Astrocyte of the cerebellum (primary cell): Measurements from ENCODE around the gene ST6GALNAC4.
"Not testable (repeated sequence)": the region's sequence is repeated elsewhere in the genome, so short reads cannot be mapped to it uniquely, and the experiment has no call there.

Experiments used
- DNase-seq: peaks from one replicate; pipeline ENCODE4 v3.0.0-alpha.2; 2011; ENCODE audit warnings: low read depth
- H3K4me3 ChIP-seq: 2 replicates; pipeline ENCODE4 v1.5.1; 2011; ENCODE audit warnings: mild to moderate bottlenecking, low read depth, low read length, moderate library complexity
- in situ Hi-C: cut with HindIII; loops from 2 replicates; pipeline ENCODE4 v1.10.0; 2017; ENCODE audit warnings: low sequenced_read_pairs
- TF ChIP-seq, protein P1 (sequence below): IDR thresholded peaks from 2 replicates; pipeline ENCODE4 v1.5.1; 2012; ENCODE audit warnings: low read length, low read depth, moderate library complexity, mild to moderate bottlenecking; ENCODE audit errors: missing control alignments

ST6GALNAC4 gene

GRCh38 chr9:127884427-127884911 lies 32.4 kb downstream of the ST6GALNAC4 start:
- TF ChIP-seq, protein P1, sequence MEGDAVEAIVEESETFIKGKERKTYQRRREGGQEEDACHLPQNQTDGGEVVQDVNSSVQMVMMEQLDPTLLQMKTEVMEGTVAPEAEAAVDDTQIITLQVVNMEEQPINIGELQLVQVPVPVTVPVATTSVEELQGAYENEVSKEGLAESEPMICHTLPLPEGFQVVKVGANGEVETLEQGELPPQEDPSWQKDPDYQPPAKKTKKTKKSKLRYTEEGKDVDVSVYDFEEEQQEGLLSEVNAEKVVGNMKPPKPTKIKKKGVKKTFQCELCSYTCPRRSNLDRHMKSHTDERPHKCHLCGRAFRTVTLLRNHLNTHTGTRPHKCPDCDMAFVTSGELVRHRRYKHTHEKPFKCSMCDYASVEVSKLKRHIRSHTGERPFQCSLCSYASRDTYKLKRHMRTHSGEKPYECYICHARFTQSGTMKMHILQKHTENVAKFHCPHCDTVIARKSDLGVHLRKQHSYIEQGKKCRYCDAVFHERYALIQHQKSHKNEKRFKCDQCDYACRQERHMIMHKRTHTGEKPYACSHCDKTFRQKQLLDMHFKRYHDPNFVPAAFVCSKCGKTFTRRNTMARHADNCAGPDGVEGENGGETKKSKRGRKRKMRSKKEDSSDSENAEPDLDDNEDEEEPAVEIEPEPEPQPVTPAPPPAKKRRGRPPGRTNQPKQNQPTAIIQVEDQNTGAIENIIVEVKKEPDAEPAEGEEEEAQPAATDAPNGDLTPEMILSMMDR: no peak
- in situ Hi-C loops: no loop called here
- no peak for DNase-seq
- no peak overlapping the region for H3K4me3 ChIP-seq

DNA sequence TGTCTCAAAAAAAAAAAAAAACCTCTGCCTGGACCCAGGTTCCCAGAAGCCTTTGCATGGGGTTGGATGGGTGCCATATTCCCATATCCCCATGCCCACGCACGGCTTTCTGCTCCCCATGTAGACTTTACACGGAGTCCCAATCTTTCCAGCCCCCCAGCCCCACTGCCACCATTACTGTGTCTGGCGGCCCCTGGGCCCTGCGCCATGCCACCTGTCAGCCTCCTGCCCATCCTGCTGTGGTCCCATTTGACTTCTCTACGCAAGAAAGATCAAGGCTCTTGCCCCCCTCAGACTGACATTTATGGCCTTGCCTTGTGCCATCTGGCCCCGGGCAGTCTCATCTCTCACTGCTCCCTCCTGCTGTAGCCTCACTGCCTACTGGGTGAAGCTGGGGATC lies 32.9 kb downstream of the ST6GALNAC4 start:
- no peak overlapping the region for H3K4me3 ChIP-seq
- in situ Hi-C loops: no loop called here
- TF ChIP-seq, protein P1: no peak
- DNase-seq: no peak

DNA sequence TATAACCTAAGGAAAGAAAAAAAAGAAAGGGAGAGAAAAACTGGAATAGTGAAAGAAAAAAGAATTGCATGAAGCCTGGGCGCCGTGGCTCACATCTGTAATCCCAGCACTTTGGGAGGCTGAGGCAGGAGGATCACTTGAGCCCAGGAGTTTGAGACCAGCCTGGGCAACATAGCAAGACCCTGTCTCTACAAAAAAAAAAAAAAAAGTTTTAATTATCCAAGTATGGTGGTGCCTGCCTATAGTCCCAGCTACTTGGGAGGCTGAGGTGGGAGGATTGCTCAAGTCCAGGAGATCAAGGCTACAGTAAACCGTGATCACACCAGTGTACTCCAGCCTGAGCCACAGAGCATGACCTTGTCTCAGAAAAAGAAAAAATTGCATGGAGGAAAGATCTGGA lies 35.1 kb downstream of the ST6GALNAC4 start:
- in situ Hi-C loops, H3K4me3 ChIP-seq, DNase-seq: not testable (repeated sequence)

DNA sequence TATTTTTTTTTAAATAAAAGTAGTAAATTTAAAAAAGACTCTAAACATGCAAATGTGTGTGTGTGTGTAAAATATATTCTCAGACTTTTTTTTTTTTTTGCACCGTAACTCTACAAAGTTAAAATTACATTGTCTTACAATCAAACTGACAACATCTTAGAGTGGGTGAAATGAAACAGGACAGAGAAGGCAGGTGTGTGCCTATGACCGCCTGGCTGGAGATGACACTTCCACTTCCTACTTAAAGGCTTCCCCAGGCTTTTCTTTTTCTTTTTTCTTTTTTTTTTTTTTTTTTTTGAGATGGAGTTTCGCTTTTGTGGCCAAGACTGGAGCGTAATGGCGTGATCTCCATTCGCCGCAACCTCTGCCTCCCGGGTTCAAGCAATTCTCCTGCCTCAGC lies 36.7 kb downstream of the ST6GALNAC4 start:
- TF ChIP-seq, protein P1: no peak
- no peak for DNase-seq
- in situ Hi-C loops: no loop called here
- no peak overlapping the region for H3K4me3 ChIP-seq

GRCh38 chr9:127878652-127879390 lies 38.0 kb downstream of the ST6GALNAC4 start:
- no peak overlapping the region for H3K4me3 ChIP-seq
- TF ChIP-seq, protein P1: no peak
- in situ Hi-C loops: no loop called here
- DNase-seq: no peak

- in situ Hi-C loops: no loop called here
- DNase-seq: no peak
- peak overlapping the region; percentile 50 for H3K4me3 ChIP-seq
- TF ChIP-seq, protein P1: no peak
Measured at GRCh38 chr9:127878001-127878651, 38.7 kb downstream of the ST6GALNAC4 start.

DNA sequence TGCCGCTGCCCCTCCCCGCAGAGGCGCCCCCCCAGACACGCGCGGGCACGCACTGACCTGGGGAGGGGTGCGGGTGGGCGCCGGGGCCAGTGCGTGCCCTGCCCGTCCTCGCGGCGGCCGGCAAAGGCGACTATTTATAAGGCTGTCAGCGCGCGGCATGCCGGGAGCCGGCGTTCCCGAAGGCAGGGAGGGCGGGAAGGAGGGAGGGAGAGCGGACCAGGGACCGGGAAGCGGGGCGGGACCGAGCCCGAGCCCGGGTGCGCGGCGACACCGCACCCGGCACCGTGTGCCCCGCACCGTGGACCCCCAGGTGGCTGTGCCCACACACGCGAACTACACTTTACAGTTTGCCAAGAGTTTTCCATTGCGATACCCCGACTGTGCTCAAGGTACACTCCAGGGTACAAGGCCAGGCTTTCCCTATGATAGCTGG lies 39.3 kb downstream of the ST6GALNAC4 start, which contains the start of gene AK1:
AK1 (minus strand) TSS at position 110 of the 433 bp plus-strand sequence. CDS start 3,058 bp downstream, outside the sequence.
- peak within 1 kb of the TSS; percentile 50 for H3K4me3 ChIP-seq
- in situ Hi-C loops: no loop called here
- TF ChIP-seq, protein P1: no peak
- DNase-seq: no peak
